ENCODE data around the gene NTRK3.

NTRK3 gene

GRCh38 chr15:88118035-88118434, 138.5 kb downstream of the NTRK3 start:
- TF ChIP-seq ELF4 (IDR thresholded peaks at IDR 0.05) (no peak), TARDBP (IDR thresholded peaks at IDR 0.05) (no peak), HDGF (IDR thresholded peaks at IDR 0.05; ENCODE audit: borderline replicate concordance) (no peak), PKNOX1 (IDR thresholded peaks at IDR 0.05) (no peak), L3MBTL2 (conservative IDR thresholded peaks at IDR 0.05) (no peak), FOXM1 (IDR thresholded peaks at IDR 0.05; ENCODE audit: borderline replicate concordance) (no peak), ZNF384 (IDR thresholded peaks at IDR 0.05) (no peak), NFRKB (IDR thresholded peaks at IDR 0.05) (no peak), FOXK2 (IDR thresholded peaks at IDR 0.05) (no peak), SP1 (IDR thresholded peaks at IDR 0.05) (no peak), SUZ12 (IDR thresholded peaks at IDR 0.05) (no peak), LEF1 (IDR thresholded peaks at IDR 0.05; ENCODE audit: borderline replicate concordance) (no peak), BHLHE40 (IDR thresholded peaks at IDR 0.05; ENCODE audit: borderline replicate concordance) (no peak)
- no peak for DNase-seq (ENCODE audit: extremely low spot score)
- ChIA-PET CTCF (no interaction called here), POLR2A (no interaction called here)

- CTCF ChIA-PET: no interaction called here
- TF ChIP-seq TARDBP (IDR thresholded peaks at IDR 0.05) (no peak), L3MBTL2 (conservative IDR thresholded peaks at IDR 0.05) (no peak), NFRKB (IDR thresholded peaks at IDR 0.05) (no peak)
- no peak for DNase-seq (ENCODE audit: extremely low spot score)
- POLR2A ChIA-PET: no interaction called here
These were observed 140.9 kb downstream of the NTRK3 start for GRCh38 chr15:88115486-88116152.

- TF ChIP-seq NFRKB (IDR thresholded peaks at IDR 0.05) (no peak), FOXK2 (IDR thresholded peaks at IDR 0.05) (no peak), LEF1 (IDR thresholded peaks at IDR 0.05; ENCODE audit: borderline replicate concordance) (no peak), ARNT (IDR thresholded peaks at IDR 0.05) (no peak), TARDBP (IDR thresholded peaks at IDR 0.05) (no peak), BHLHE40 (IDR thresholded peaks at IDR 0.05; ENCODE audit: borderline replicate concordance) (no peak), FOXM1 (IDR thresholded peaks at IDR 0.05; ENCODE audit: borderline replicate concordance) (no peak), SUZ12 (IDR thresholded peaks at IDR 0.05) (no peak), FOXA1 (IDR thresholded peaks at IDR 0.05) (no peak), PKNOX1 (IDR thresholded peaks at IDR 0.05) (no peak)
- ChIA-PET CTCF (no interaction called here), POLR2A (no interaction called here)
- DNase-seq (ENCODE audit: extremely low spot score): no peak
These were observed 142.8 kb downstream of the NTRK3 start for GRCh38 chr15:88113613-88114308.

- DNase-seq (ENCODE audit: extremely low spot score): no peak
- ChIA-PET CTCF (no interaction called here), POLR2A (no interaction called here)
- TF ChIP-seq ARNT (IDR thresholded peaks at IDR 0.05) (no peak), HDGF (IDR thresholded peaks at IDR 0.05; ENCODE audit: borderline replicate concordance) (no peak), SUZ12 (IDR thresholded peaks at IDR 0.05) (no peak), L3MBTL2 (conservative IDR thresholded peaks at IDR 0.05) (no peak), NFRKB (IDR thresholded peaks at IDR 0.05) (no peak), FOXK2 (IDR thresholded peaks at IDR 0.05) (no peak), CTBP1 (IDR thresholded peaks at IDR 0.05; ENCODE audit: borderline replicate concordance) (no peak), FOXA1 (IDR thresholded peaks at IDR 0.05) (no peak), PKNOX1 (IDR thresholded peaks at IDR 0.05) (no peak), SP1 (IDR thresholded peaks at IDR 0.05) (no peak), ZNF384 (IDR thresholded peaks at IDR 0.05) (no peak), FOXM1 (IDR thresholded peaks at IDR 0.05; ENCODE audit: borderline replicate concordance) (no peak)
These were observed 147.5 kb downstream of the NTRK3 start for GRCh38 chr15:88108991-88109390.

GRCh38 chr15:88108477-88108876, 148.1 kb downstream of the NTRK3 start:
- POLR2A ChIA-PET: no interaction called here
- CTCF ChIA-PET: no interaction called here
- no peak for TF ChIP-seq NFRKB (IDR thresholded peaks at IDR 0.05)
- TF ChIP-seq CTBP1 (IDR thresholded peaks at IDR 0.05; ENCODE audit: borderline replicate concordance): no peak
- no peak for TF ChIP-seq FOXM1 (IDR thresholded peaks at IDR 0.05; ENCODE audit: borderline replicate concordance)
- TF ChIP-seq L3MBTL2 (conservative IDR thresholded peaks at IDR 0.05): no peak
- TF ChIP-seq PKNOX1 (IDR thresholded peaks at IDR 0.05): no peak
- TF ChIP-seq SUZ12 (IDR thresholded peaks at IDR 0.05): no peak
- TF ChIP-seq FOXK2 (IDR thresholded peaks at IDR 0.05): no peak
- TF ChIP-seq LEF1 (IDR thresholded peaks at IDR 0.05; ENCODE audit: borderline replicate concordance): no peak
- TF ChIP-seq ARNT (IDR thresholded peaks at IDR 0.05): no peak
- TF ChIP-seq FOXA1 (IDR thresholded peaks at IDR 0.05): no peak
- no peak for TF ChIP-seq ZNF384 (IDR thresholded peaks at IDR 0.05)
- TF ChIP-seq TARDBP (IDR thresholded peaks at IDR 0.05): no peak
- no peak for TF ChIP-seq BHLHE40 (IDR thresholded peaks at IDR 0.05; ENCODE audit: borderline replicate concordance)
- TF ChIP-seq HDGF (IDR thresholded peaks at IDR 0.05; ENCODE audit: borderline replicate concordance): no peak
- TF ChIP-seq ELF4 (IDR thresholded peaks at IDR 0.05): no peak
- TF ChIP-seq SP1 (IDR thresholded peaks at IDR 0.05): no peak
- no peak for DNase-seq (ENCODE audit: extremely low spot score)

Measured in HEK293T (cell line).